HepG2 (cell line): Measurements from ENCODE around the gene SCN9A. TPM values are rescaled to one million over a fixed set of nuclear protein-coding genes. Genes with fewer than 3 reads are reported as not detected.
A peak's percentile ranks its signal among the peaks of the same experiment; 100 is the strongest.

Source experiments
- EP300 ChIP-seq, 3 experiments: sonication (generic) in 1 of 3; formaldehyde crosslinking in 1 of 3; IDR thresholded peaks; 2 replicates each; pipeline versions ENCODE4 v1.5.1 to v1.6.1; 2011 to 2020; ENCODE audit warnings: low read depth in 2 of 3, low read length in 2 of 3, borderline replicate concordance in 1 of 3, improper control_type of control experiment in 1 of 3, mild to moderate bottlenecking in 1 of 3, missing genetic modification reagents in 1 of 3, moderate library complexity in 1 of 3
- FOXK1 ChIP-seq: sonication (generic); formaldehyde crosslinking; IDR thresholded peaks from 2 replicates; pipeline ENCODE4 v1.4.0; 2020; ENCODE audit warnings: low read depth, missing genetic modification reagents, borderline replicate concordance
- HINFP ChIP-seq: sonication (generic); formaldehyde crosslinking; IDR thresholded peaks from 2 replicates; pipeline ENCODE4 v1.4.0; 2020; ENCODE audit warnings: low read depth, mild to moderate bottlenecking, missing genetic modification reagents
- NFE2 ChIP-seq: sonication (generic); formaldehyde crosslinking; IDR thresholded peaks from 2 replicates; pipeline ENCODE4 v1.4.0; 2020; ENCODE audit warnings: missing genetic modification reagents
- SOX13 ChIP-seq, 3 experiments: fragments of 450-650 bp in 1 of 3; sonication (generic) in 1 of 3; formaldehyde crosslinking in 1 of 3; IDR thresholded peaks in 2 of 3; conservative IDR thresholded peaks in 1 of 3; 2 replicates each; pipeline versions ENCODE4 v1.5.0 to v1.6.1; 2016 to 2020; ENCODE audit warnings: antibody characterized with exemption in 1 of 3, mild to moderate bottlenecking in 1 of 3, missing compliant biosample characterization in 1 of 3, missing genetic modification reagents in 1 of 3, moderate library complexity in 1 of 3
- SOX6 ChIP-seq, 2 experiments: fragments of 450-650 bp in 1 of 2; sonication (generic) in 1 of 2; formaldehyde crosslinking in 1 of 2; IDR thresholded peaks; 2 replicates each; pipeline versions ENCODE4 v1.4.0 to v1.6.1; 2017 to 2020; ENCODE audit warnings: antibody characterized with exemption in 1 of 2, mild to moderate bottlenecking in 1 of 2, missing genetic modification reagents in 1 of 2
- polyA plus RNA-seq, 8 experiments: library from polyadenylated mRNA; depleted of rRNA in 3 of 8; stranded (reverse) in 7 of 8; unstranded in 1 of 8; fragments of >200 nt; fragmentation: Illumina TruSeq in 4 of 8; extraction: Trizol in 4 of 8; gene quantifications; 2 replicates each; pipeline versions ENCODE4 v1.2.1 to v1.2.3, GENCODE V29; 2011 to 2016; ENCODE audit warnings: low read depth in 4 of 8, missing spikeins in 1 of 8, mixed read lengths in 1 of 8; ENCODE audit not compliant: insufficient read depth in 1 of 8
- total RNA-seq, 5 experiments: library from RNA; depleted of rRNA; stranded (reverse); fragments of >200 nt; fragmentation: Illumina TruSeq; extraction: Trizol; gene quantifications; 2 replicates each; pipeline ENCODE4 v1.2.3, GENCODE V29; 2016; ENCODE audit warnings: low read depth in 1 of 5
- TF ChIP-seq, protein P1 (sequence below): IDR thresholded peaks from 2 replicates; pipeline ENCODE4 v1.4.0; 2020; ENCODE audit warnings: mild to moderate bottlenecking, missing genetic modification reagents

The SCN9A gene
- total and polyA plus RNA-seq, 2 of the 13 experiments (the other 11 are each of a cell fraction or from before 2014, with no cell fraction given): 15.3 to 24.3 TPM

DNA sequence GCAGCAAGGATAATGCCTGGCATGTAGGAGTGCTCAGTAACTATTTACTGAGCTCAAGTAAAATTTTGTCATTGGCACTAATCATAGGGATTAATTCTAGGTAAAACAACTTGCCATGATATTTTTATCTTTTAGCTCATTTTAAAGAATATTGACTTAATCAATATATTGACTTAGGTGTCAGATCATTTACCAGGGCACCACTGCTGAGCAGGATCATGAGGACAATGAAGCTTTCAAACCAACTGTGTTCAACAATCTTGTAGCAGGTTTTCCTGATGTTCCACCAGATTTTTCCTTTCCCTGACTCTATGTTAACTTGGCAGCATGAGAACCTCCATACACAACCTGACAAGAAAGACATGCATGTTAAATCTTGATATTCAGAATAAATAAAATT is 133.4 kb downstream of the SCN9A start (continued):
- TF ChIP-seq HINFP (CRISPR knock-in tag) (no peak), SOX13 (IDR thresholded peaks at IDR 0.05) (no peak), SOX13 (CRISPR knock-in tag; conservative IDR thresholded peaks at IDR 0.05 in 1 of 2, IDR thresholded peaks at IDR 0.05 in 1 of 2) (no peak), FOXK1 (CRISPR knock-in tag) (no peak), NFE2 (CRISPR knock-in tag) (no peak), EP300 (IDR thresholded peaks at IDR 0.05; ENCODE audit: low read depth in 2 of 2, low read length in 2 of 2) (0 out of 4 replicates have a peak, but pooled peaks of 1 of the 2 experiments have one; percentile 8), EP300 (CRISPR knock-in tag; IDR thresholded peaks at IDR 0.05; ENCODE audit: borderline replicate concordance) (no peak), SOX6 (IDR thresholded peaks at IDR 0.05) (no peak), SOX6 (CRISPR knock-in tag; IDR thresholded peaks at IDR 0.05) (0 out of 2 replicates have a peak, but pooled peaks have one; percentile 21)
- TF ChIP-seq, protein P1, sequence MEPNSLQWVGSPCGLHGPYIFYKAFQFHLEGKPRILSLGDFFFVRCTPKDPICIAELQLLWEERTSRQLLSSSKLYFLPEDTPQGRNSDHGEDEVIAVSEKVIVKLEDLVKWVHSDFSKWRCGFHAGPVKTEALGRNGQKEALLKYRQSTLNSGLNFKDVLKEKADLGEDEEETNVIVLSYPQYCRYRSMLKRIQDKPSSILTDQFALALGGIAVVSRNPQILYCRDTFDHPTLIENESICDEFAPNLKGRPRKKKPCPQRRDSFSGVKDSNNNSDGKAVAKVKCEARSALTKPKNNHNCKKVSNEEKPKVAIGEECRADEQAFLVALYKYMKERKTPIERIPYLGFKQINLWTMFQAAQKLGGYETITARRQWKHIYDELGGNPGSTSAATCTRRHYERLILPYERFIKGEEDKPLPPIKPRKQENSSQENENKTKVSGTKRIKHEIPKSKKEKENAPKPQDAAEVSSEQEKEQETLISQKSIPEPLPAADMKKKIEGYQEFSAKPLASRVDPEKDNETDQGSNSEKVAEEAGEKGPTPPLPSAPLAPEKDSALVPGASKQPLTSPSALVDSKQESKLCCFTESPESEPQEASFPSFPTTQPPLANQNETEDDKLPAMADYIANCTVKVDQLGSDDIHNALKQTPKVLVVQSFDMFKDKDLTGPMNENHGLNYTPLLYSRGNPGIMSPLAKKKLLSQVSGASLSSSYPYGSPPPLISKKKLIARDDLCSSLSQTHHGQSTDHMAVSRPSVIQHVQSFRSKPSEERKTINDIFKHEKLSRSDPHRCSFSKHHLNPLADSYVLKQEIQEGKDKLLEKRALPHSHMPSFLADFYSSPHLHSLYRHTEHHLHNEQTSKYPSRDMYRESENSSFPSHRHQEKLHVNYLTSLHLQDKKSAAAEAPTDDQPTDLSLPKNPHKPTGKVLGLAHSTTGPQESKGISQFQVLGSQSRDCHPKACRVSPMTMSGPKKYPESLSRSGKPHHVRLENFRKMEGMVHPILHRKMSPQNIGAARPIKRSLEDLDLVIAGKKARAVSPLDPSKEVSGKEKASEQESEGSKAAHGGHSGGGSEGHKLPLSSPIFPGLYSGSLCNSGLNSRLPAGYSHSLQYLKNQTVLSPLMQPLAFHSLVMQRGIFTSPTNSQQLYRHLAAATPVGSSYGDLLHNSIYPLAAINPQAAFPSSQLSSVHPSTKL (CRISPR knock-in tag): peak; percentile 25; the same call in 1 of the 2 replicates
